Nephron progenitor cell (in vitro differentiated cells): ENCODE data around the gene SOX14.

ENCODE experiments used
- DNase-seq: peaks from one replicate; pipeline ENCODE4 v3.0.0; 2021
- H3K27ac Mint-ChIP-seq: 2 replicates; pipeline ENCODE4 v1.8.0; 2021; ENCODE audit warnings: mild to moderate bottlenecking, moderate library complexity, mixed read lengths
- H3K27me3 Mint-ChIP-seq: 2 replicates; pipeline ENCODE4 v1.8.0; 2021; ENCODE audit warnings: mild to moderate bottlenecking, low read depth, mixed read lengths; ENCODE audit not compliant: poor library complexity
- H3K36me3 Mint-ChIP-seq: 2 replicates; pipeline ENCODE4 v1.8.0; 2021; ENCODE audit warnings: low read depth, mixed read lengths
- H3K4me1 Mint-ChIP-seq: 2 replicates; pipeline ENCODE4 v1.8.0; 2021; ENCODE audit warnings: mixed read lengths
- H3K4me3 Mint-ChIP-seq: 2 replicates; pipeline ENCODE4 v1.8.0; 2021; ENCODE audit warnings: mild to moderate bottlenecking, moderate library complexity, mixed read lengths
- H3K9me3 Mint-ChIP-seq: 2 replicates; pipeline ENCODE4 v1.8.0; 2021; ENCODE audit warnings: mild to moderate bottlenecking, moderate library complexity, mixed read lengths
- TF ChIP-seq, protein P1 (sequence below): fragments of 200-600 bp; sonication (generic); IDR thresholded peaks from 2 replicates; pipeline ENCODE4 v1.5.0; 2021; ENCODE audit warnings: antibody characterized with exemption

SOX14 gene

DNA sequence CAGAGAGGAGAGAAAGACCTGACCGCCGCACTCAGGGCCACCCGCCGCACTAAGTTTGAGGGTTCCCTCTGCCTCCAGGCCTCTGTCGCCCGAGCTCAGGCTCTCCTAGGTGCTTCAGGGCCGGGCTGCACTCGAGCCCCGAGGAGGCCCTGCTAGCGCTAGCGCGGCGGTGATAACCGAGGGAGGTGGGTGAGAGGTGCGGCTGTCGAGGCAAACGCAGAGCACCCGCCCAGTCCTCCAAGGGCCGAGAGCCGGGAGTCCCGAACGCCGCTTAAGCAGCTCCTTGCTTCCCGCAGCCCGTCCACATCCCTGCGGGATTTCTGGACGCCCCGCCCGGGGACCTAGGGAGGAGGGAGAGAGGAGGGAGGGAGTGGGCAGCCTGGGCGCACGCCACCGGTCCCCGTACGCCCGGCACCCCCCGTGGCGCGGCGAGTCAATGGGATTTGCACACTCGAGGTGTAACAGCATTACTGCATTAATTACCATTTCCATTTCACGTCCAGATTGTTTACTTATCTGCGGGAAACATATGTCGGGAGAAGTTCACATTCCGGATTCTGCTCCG, 6.8 kb downstream of the SOX14 start:
- Mint-ChIP-seq H3K9me3 (no peaks in the 10 kb centered on the region), H3K27ac (no peak overlapping the region), H3K36me3 (no peaks in the 10 kb centered on the region), H3K27me3 (peaks cover 100% of the 10 kb centered on the region), H3K4me3 (peak overlapping the region; percentile 62), H3K4me1 (peaks cover 35% of the 10 kb centered on the region)
- DNase-seq = peak; percentile 45
- TF ChIP-seq, protein P1, sequence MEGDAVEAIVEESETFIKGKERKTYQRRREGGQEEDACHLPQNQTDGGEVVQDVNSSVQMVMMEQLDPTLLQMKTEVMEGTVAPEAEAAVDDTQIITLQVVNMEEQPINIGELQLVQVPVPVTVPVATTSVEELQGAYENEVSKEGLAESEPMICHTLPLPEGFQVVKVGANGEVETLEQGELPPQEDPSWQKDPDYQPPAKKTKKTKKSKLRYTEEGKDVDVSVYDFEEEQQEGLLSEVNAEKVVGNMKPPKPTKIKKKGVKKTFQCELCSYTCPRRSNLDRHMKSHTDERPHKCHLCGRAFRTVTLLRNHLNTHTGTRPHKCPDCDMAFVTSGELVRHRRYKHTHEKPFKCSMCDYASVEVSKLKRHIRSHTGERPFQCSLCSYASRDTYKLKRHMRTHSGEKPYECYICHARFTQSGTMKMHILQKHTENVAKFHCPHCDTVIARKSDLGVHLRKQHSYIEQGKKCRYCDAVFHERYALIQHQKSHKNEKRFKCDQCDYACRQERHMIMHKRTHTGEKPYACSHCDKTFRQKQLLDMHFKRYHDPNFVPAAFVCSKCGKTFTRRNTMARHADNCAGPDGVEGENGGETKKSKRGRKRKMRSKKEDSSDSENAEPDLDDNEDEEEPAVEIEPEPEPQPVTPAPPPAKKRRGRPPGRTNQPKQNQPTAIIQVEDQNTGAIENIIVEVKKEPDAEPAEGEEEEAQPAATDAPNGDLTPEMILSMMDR = no peak

GRCh38 chr3:137771401-137772213, 7.5 kb downstream of the SOX14 start:
- Mint-ChIP-seq H3K27ac (peak overlapping the region; percentile 34), H3K36me3 (no peaks in the 10 kb centered on the region), H3K4me3 (peak overlapping the region; percentile 71), H3K9me3 (no peaks in the 10 kb centered on the region), H3K27me3 (peaks cover 97% of the 10 kb centered on the region), H3K4me1 (peaks cover 34% of the 10 kb centered on the region)
- TF ChIP-seq, protein P1 = no peak
- peak; percentile 28 for DNase-seq

- TF ChIP-seq, protein P1 = no peak
- Mint-ChIP-seq H3K4me1 (peaks cover 30% of the 10 kb centered on the region), H3K27me3 (peaks cover 93% of the 10 kb centered on the region), H3K27ac (no peak overlapping the region), H3K9me3 (no peaks in the 10 kb centered on the region), H3K4me3 (peak overlapping the region; percentile 71), H3K36me3 (no peaks in the 10 kb centered on the region)
- DNase-seq = no peak
Measured at GRCh38 chr3:137772214-137772955, 8.3 kb downstream of the SOX14 start.

GRCh38 chr3:137778941-137779340, 14.8 kb downstream of the SOX14 start:
- no peak for DNase-seq
- H3K36me3 Mint-ChIP-seq = no peaks in the 10 kb centered on the region
- H3K4me3 Mint-ChIP-seq = no peak overlapping the region
- no peak overlapping the region for H3K27ac Mint-ChIP-seq
- no peaks in the 10 kb centered on the region for H3K9me3 Mint-ChIP-seq
- H3K27me3 Mint-ChIP-seq = peaks cover 38% of the 10 kb centered on the region
- H3K4me1 Mint-ChIP-seq = no peaks in the 10 kb centered on the region
- TF ChIP-seq, protein P1 = no peak

DNA sequence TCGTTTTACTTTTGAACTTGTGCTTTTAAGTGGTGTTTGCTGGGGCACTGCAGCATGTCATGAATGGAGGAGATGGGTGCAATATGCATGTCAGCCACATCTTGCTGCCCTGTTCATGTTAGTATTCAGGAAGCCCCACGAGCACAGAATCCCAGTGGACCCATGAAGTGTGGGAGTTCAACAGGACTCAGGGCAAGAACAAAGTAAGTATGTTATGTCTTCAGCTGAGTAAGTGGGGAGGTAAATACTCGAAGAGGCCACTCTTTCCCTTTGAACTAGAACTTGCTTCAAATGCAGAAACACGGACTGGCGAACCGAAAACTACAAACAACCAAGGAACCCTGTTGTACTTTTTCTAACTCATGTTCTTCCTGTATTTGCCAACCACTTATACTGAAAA, 23.4 kb downstream of the SOX14 start:
- Mint-ChIP-seq H3K4me3 (no peak overlapping the region), H3K36me3 (no peaks in the 10 kb centered on the region), H3K4me1 (peaks cover 6% of the 10 kb centered on the region), H3K9me3 (no peaks in the 10 kb centered on the region), H3K27ac (no peak overlapping the region), H3K27me3 (peaks cover 13% of the 10 kb centered on the region)
- DNase-seq = no peak
- TF ChIP-seq, protein P1 = no peak
